ENCODE results near the gene TSSC4.

TSSC4 gene

GRCh38 chr11:2449548-2450320 is 49.2 kb downstream of the TSSC4 start:
- DNase-seq (ENCODE audit: low read depth in 2 of 2) = no peak
- TF ChIP-seq CTCF (IDR thresholded peaks at IDR 0.05; ENCODE audit: low read depth, low read length) = no peak
- no peak overlapping the region for H3K4me3 ChIP-seq (replicated peaks in 1 of 2; ENCODE audit: low read depth in 2 of 2, low read length in 2 of 2)

- no peak overlapping the region for H3K4me3 ChIP-seq (replicated peaks in 1 of 2; ENCODE audit: low read depth in 2 of 2, low read length in 2 of 2)
- no peak for TF ChIP-seq CTCF (IDR thresholded peaks at IDR 0.05; ENCODE audit: low read depth, low read length)
- DNase-seq (ENCODE audit: low read depth in 2 of 2) = no peak
Observed at GRCh38 chr11:2450321-2451041, 49.9 kb downstream of the TSSC4 start.

GRCh38 chr11:2451336-2451735 is 50.8 kb downstream of the TSSC4 start:
- DNase-seq (ENCODE audit: low read depth in 2 of 2) = no peak
- H3K4me3 ChIP-seq (replicated peaks in 1 of 2; ENCODE audit: low read depth in 2 of 2, low read length in 2 of 2) = no peak overlapping the region
- TF ChIP-seq CTCF (IDR thresholded peaks at IDR 0.05; ENCODE audit: low read depth, low read length) = no peak

- TF ChIP-seq CTCF (IDR thresholded peaks at IDR 0.05; ENCODE audit: low read depth, low read length) = no peak
- H3K4me3 ChIP-seq (replicated peaks in 1 of 2; ENCODE audit: low read depth in 2 of 2, low read length in 2 of 2) = no peak overlapping the region
- DNase-seq (ENCODE audit: low read depth in 2 of 2) = no peak
Observed at GRCh38 chr11:2451916-2452315, 51.4 kb downstream of the TSSC4 start.

GRCh38 chr11:2452321-2453012 is 51.9 kb downstream of the TSSC4 start:
- no peak for DNase-seq (ENCODE audit: low read depth in 2 of 2)
- H3K4me3 ChIP-seq (replicated peaks in 1 of 2; ENCODE audit: low read depth in 2 of 2, low read length in 2 of 2) = no peak overlapping the region
- TF ChIP-seq CTCF (IDR thresholded peaks at IDR 0.05; ENCODE audit: low read depth, low read length) = no peak

GRCh38 chr11:2453436-2453835 is 52.9 kb downstream of the TSSC4 start:
- TF ChIP-seq CTCF (IDR thresholded peaks at IDR 0.05; ENCODE audit: low read depth, low read length) = no peak
- no peak overlapping the region for H3K4me3 ChIP-seq (replicated peaks in 1 of 2; ENCODE audit: low read depth in 2 of 2, low read length in 2 of 2)
- no peak for DNase-seq (ENCODE audit: low read depth in 2 of 2)
